ENCODE data around the gene ARID5A.

DNA sequence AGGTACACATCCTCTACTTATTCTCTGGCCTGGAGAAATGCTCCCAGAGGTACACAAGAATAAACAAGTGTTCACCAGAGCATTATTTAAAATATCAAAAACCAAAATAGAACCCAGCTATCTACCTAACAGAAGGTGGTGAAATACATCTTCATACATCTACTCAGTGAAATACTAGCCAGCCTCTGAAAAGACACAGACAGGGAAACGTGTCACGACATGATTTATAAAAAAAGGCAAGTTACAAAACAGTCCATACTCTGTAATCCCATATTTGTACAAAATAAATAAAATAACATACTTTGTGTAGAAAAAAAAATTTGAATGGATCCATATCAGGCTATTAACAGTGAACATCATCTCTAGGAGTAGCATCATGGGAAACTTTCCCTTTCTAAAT is 63.4 kb downstream of the ARID5A start:
- TF ChIP-seq, protein P1, sequence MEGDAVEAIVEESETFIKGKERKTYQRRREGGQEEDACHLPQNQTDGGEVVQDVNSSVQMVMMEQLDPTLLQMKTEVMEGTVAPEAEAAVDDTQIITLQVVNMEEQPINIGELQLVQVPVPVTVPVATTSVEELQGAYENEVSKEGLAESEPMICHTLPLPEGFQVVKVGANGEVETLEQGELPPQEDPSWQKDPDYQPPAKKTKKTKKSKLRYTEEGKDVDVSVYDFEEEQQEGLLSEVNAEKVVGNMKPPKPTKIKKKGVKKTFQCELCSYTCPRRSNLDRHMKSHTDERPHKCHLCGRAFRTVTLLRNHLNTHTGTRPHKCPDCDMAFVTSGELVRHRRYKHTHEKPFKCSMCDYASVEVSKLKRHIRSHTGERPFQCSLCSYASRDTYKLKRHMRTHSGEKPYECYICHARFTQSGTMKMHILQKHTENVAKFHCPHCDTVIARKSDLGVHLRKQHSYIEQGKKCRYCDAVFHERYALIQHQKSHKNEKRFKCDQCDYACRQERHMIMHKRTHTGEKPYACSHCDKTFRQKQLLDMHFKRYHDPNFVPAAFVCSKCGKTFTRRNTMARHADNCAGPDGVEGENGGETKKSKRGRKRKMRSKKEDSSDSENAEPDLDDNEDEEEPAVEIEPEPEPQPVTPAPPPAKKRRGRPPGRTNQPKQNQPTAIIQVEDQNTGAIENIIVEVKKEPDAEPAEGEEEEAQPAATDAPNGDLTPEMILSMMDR (IDR thresholded peaks at IDR 0.05): no peak
- no peak for TF ChIP-seq POLR2AphosphoS5 (IDR thresholded peaks at IDR 0.05)
